Progenitor cell of endocrine pancreas (in vitro differentiated cells): Measurements from ENCODE around the gene WDR11. TPM values are rescaled to one million over a fixed set of nuclear protein-coding genes. Genes with fewer than 3 reads are reported as not detected.

Experiments
- DNase-seq: peaks from one replicate; pipeline ENCODE4 v3.0.0; 2021; ENCODE audit warnings: low spot score; ENCODE audit not compliant: unreplicated experiment
- H3K27ac Mint-ChIP-seq: 2 replicates; pipeline ENCODE4 v1.8.0; 2021; ENCODE audit warnings: mild to moderate bottlenecking, moderate library complexity, mixed read lengths
- H3K27me3 Mint-ChIP-seq: 2 replicates; pipeline ENCODE4 v1.8.0; 2021; ENCODE audit warnings: mixed read lengths
- H3K36me3 Mint-ChIP-seq: 2 replicates; pipeline ENCODE4 v1.8.0; 2022; ENCODE audit warnings: mixed read lengths; ENCODE audit not compliant: insufficient read depth
- H3K4me1 Mint-ChIP-seq: 2 replicates; pipeline ENCODE4 v1.8.0; 2021; ENCODE audit warnings: low read depth, mixed read lengths
- H3K4me3 Mint-ChIP-seq: 2 replicates; pipeline ENCODE4 v1.8.0; 2021; ENCODE audit warnings: low read depth, mild to moderate bottlenecking, moderate library complexity, mixed read lengths
- H3K9me3 Mint-ChIP-seq: 2 replicates; pipeline ENCODE4 v1.8.0; 2021; ENCODE audit warnings: low read depth, mixed read lengths
- total RNA-seq: library from RNA; stranded (reverse); gene quantifications from 2 replicates; pipeline ENCODE4 v1.2.1, GENCODE V29; 2021
- TF ChIP-seq, protein P1 (sequence below): fragments of 200-600 bp; sonication (generic); IDR thresholded peaks from one replicate; pipeline ENCODE4 v1.5.0; 2021; ENCODE audit warnings: antibody characterized with exemption, mild to moderate bottlenecking; ENCODE audit not compliant: unreplicated experiment

WDR11 gene
- total RNA-seq, 1 donor from 2014 or later = 66.1 TPM

- TF ChIP-seq, protein P1, sequence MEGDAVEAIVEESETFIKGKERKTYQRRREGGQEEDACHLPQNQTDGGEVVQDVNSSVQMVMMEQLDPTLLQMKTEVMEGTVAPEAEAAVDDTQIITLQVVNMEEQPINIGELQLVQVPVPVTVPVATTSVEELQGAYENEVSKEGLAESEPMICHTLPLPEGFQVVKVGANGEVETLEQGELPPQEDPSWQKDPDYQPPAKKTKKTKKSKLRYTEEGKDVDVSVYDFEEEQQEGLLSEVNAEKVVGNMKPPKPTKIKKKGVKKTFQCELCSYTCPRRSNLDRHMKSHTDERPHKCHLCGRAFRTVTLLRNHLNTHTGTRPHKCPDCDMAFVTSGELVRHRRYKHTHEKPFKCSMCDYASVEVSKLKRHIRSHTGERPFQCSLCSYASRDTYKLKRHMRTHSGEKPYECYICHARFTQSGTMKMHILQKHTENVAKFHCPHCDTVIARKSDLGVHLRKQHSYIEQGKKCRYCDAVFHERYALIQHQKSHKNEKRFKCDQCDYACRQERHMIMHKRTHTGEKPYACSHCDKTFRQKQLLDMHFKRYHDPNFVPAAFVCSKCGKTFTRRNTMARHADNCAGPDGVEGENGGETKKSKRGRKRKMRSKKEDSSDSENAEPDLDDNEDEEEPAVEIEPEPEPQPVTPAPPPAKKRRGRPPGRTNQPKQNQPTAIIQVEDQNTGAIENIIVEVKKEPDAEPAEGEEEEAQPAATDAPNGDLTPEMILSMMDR = no peak
- H3K9me3 Mint-ChIP-seq = peaks cover 1% of the 10 kb centered on the region
- H3K4me3 Mint-ChIP-seq = peak overlapping the region; percentile 60
- no peak for DNase-seq
- H3K27ac Mint-ChIP-seq = no peak overlapping the region
- no peaks in the 10 kb centered on the region for H3K27me3 Mint-ChIP-seq
- peaks cover 12% of the 10 kb centered on the region for H3K4me1 Mint-ChIP-seq
- no peaks in the 10 kb centered on the region for H3K36me3 Mint-ChIP-seq
Measured at GRCh38 chr10:120949609-120950031, 98.5 kb downstream of the WDR11 start.

DNA sequence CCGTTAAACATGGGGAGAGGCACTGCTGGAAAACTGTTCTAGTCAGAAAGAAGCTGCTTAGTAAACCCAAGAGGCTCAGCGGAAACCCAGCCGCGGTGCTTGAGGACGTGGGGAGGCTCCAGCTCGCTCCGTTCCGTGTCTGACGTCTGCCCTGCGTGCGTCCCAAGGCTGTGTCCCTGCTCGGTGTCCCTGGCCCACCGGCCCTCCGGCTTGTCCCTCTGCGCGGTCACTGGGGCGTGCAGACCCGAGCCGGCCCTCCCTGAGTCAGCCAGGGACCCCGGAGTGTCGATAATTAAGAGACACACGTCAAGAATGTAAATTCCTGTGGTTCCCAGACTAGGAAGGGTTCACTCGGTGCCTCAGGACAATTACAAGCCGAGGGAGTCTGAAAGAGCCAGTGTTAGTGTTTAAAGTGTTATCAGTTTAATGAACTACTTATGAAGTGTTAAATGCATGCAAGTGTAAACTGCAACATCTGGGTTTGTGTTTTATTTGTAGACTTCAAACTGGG is 98.9 kb downstream of the WDR11 start:
- peak overlapping the region; percentile 83 for H3K27ac Mint-ChIP-seq
- no peaks in the 10 kb centered on the region for H3K27me3 Mint-ChIP-seq
- DNase-seq = peak; percentile 32
- peaks cover 6% of the 10 kb centered on the region for H3K9me3 Mint-ChIP-seq
- peaks cover 12% of the 10 kb centered on the region for H3K4me1 Mint-ChIP-seq
- TF ChIP-seq, protein P1 = no peak
- no peaks in the 10 kb centered on the region for H3K36me3 Mint-ChIP-seq
- peak overlapping the region; percentile 60 for H3K4me3 Mint-ChIP-seq

- Mint-ChIP-seq H3K9me3 (peaks cover 9% of the 10 kb centered on the region), H3K4me1 (peaks cover 12% of the 10 kb centered on the region), H3K4me3 (no peak overlapping the region), H3K27ac (no peak overlapping the region), H3K27me3 (no peaks in the 10 kb centered on the region), H3K36me3 (no peaks in the 10 kb centered on the region)
- TF ChIP-seq, protein P1 = no peak
- no peak for DNase-seq
Measured at GRCh38 chr10:120951288-120951687, 100.1 kb downstream of the WDR11 start.

- Mint-ChIP-seq H3K4me3 (no peak overlapping the region), H3K27ac (no peak overlapping the region), H3K36me3 (no peaks in the 10 kb centered on the region), H3K27me3 (no peaks in the 10 kb centered on the region), H3K9me3 (peaks cover 9% of the 10 kb centered on the region), H3K4me1 (peaks cover 12% of the 10 kb centered on the region)
- TF ChIP-seq, protein P1 = no peak
- DNase-seq = no peak
Measured at GRCh38 chr10:120953897-120954296, 102.7 kb downstream of the WDR11 start.
